Liver (tissue), 10 donors: ENCODE results near the gene PLEKHN1. TPM values are rescaled to one million over a fixed set of nuclear protein-coding genes. Genes with fewer than 3 reads are reported as not detected.

Experiments
- DNase-seq: peaks from one replicate; pipeline ENCODE4 v3.0.0-alpha.2; 2017; ENCODE audit warnings: low spot score
- H3K27ac ChIP-seq, 2 donors: one replicate each; pipeline ENCODE4 v1.7.0; 2013; ENCODE audit warnings: inconsistent platforms in 2 of 2, low read length in 2 of 2, control low read depth in 1 of 2, low read depth in 1 of 2, mild to moderate bottlenecking in 1 of 2
- H3K27me3 ChIP-seq, 4 donors: one replicate each; pipeline versions ENCODE4 v1.6.1 to v1.7.0; 2013; ENCODE audit warnings: low read length in 3 of 4, inconsistent platforms in 1 of 4, mild to moderate bottlenecking in 1 of 4, moderate library complexity in 1 of 4; ENCODE audit not compliant: control insufficient read depth in 4 of 4, insufficient read depth in 4 of 4
- H3K36me3 ChIP-seq, 4 donors: one replicate each; pipeline versions ENCODE4 v1.6.1 to v1.7.0; 2013; ENCODE audit warnings: low read length in 3 of 4, mild to moderate bottlenecking in 3 of 4, low read depth in 1 of 4, moderate library complexity in 1 of 4; ENCODE audit not compliant: control insufficient read depth in 4 of 4, insufficient read depth in 3 of 4
- H3K4me1 ChIP-seq, 4 donors: one replicate each; pipeline versions ENCODE4 v1.6.1 to v1.7.0; 2013; ENCODE audit warnings: low read length in 3 of 4, mild to moderate bottlenecking in 3 of 4, moderate library complexity in 1 of 4; ENCODE audit not compliant: control insufficient read depth in 4 of 4, insufficient read depth in 4 of 4
- H3K4me3 ChIP-seq, 3 donors: one replicate each; pipeline versions ENCODE4 v1.6.1 to v1.7.0; 2013; ENCODE audit warnings: low read length in 3 of 3, control low read depth in 1 of 3, low read depth in 1 of 3, mild to moderate bottlenecking in 1 of 3
- H3K9ac ChIP-seq, 2 donors: one replicate each; pipeline ENCODE4 v1.7.0; 2013; ENCODE audit warnings: low read length in 2 of 2, mild to moderate bottlenecking in 2 of 2, moderate library complexity in 2 of 2, control low read depth in 1 of 2, low read depth in 1 of 2
- H3K9me3 ChIP-seq, 4 donors: one replicate each; pipeline versions ENCODE4 v1.6.1 to v1.7.0; 2013; ENCODE audit warnings: low read length in 3 of 4; ENCODE audit not compliant: control insufficient read depth in 4 of 4
- ATF3 ChIP-seq: IDR thresholded peaks from 2 replicates; pipeline ENCODE4 v1.6.1; 2016; ENCODE audit warnings: antibody characterized with exemption
- CTCF ChIP-seq: fragments of 150-350 bp; IDR thresholded peaks from 2 replicates; pipeline ENCODE4 v1.5.1; 2017; ENCODE audit warnings: improper control_type of control experiment, low read depth, low read length; ENCODE audit not compliant: missing input control
- FOXA1 ChIP-seq: IDR thresholded peaks from 2 replicates; pipeline ENCODE4 v1.6.1; 2016; ENCODE audit warnings: antibody characterized with exemption
- FOXA2 ChIP-seq: IDR thresholded peaks from 2 replicates; pipeline ENCODE4 v1.6.1; 2016; ENCODE audit warnings: antibody characterized with exemption
- GABPA ChIP-seq, 2 donors: IDR thresholded peaks in 1 of 2; conservative IDR thresholded peaks in 1 of 2; 2 replicates each; pipeline ENCODE4 v1.6.1; 2016; ENCODE audit warnings: antibody characterized with exemption in 2 of 2, mild to moderate bottlenecking in 1 of 2, moderate library complexity in 1 of 2
- HNF4A ChIP-seq, 2 donors: conservative IDR thresholded peaks; 2 replicates each; pipeline ENCODE4 v1.6.1; 2016; ENCODE audit warnings: antibody characterized with exemption in 2 of 2, mild to moderate bottlenecking in 2 of 2
- HNF4G ChIP-seq: IDR thresholded peaks from 2 replicates; pipeline ENCODE4 v1.6.1; 2016; ENCODE audit warnings: antibody characterized with exemption
- MAX ChIP-seq: IDR thresholded peaks from 2 replicates; pipeline ENCODE4 v1.6.1; 2016; ENCODE audit warnings: antibody characterized with exemption
- NR2F2 ChIP-seq: IDR thresholded peaks from 2 replicates; pipeline ENCODE4 v1.6.1; 2016; ENCODE audit warnings: antibody characterized with exemption
- RAD21 ChIP-seq, 2 donors: IDR thresholded peaks; 2 replicates each; pipeline ENCODE4 v1.6.1; 2016; ENCODE audit warnings: antibody characterized with exemption in 2 of 2, mild to moderate bottlenecking in 2 of 2
- REST ChIP-seq: IDR thresholded peaks from 2 replicates; pipeline ENCODE4 v1.6.1; 2016; ENCODE audit warnings: antibody characterized with exemption, mild to moderate bottlenecking
- RXRA ChIP-seq, 2 donors: IDR thresholded peaks; 2 replicates each; pipeline ENCODE4 v1.6.1; 2017 to 2018; ENCODE audit warnings: antibody characterized with exemption in 2 of 2, mild to moderate bottlenecking in 1 of 2
- SP1 ChIP-seq: IDR thresholded peaks from 2 replicates; pipeline ENCODE4 v1.6.1; 2018; ENCODE audit warnings: antibody characterized with exemption, mild to moderate bottlenecking
- TAF1 ChIP-seq: conservative IDR thresholded peaks from 2 replicates; pipeline ENCODE4 v1.6.1; 2016; ENCODE audit warnings: antibody characterized with exemption, mild to moderate bottlenecking
- YY1 ChIP-seq: IDR thresholded peaks from 2 replicates; pipeline ENCODE4 v1.6.1; 2016; ENCODE audit warnings: antibody characterized with exemption, mild to moderate bottlenecking
- WGBS: extraction: QIAGEN DNeasy Blood & Tissue Kit; methylation state at CpG from one replicate; pipeline ENCODE4 v1.1.7; 2013; 5-methylcytosine and 5-hydroxymethylcytosine counted together
- polyA plus RNA-seq, 2 donors: library from polyadenylated mRNA; stranded (reverse) in 1 of 2; unstranded in 1 of 2; fragments of 200-250 nt in 1 of 2; fragments of >200 nt in 1 of 2; fragmentation: Nextera tagmentation in 1 of 2; extraction: Ambion mirVana in 1 of 2; gene quantifications; one replicate each; pipeline versions ENCODE4 v1.2.1 to v1.2.3, GENCODE V29; 2013 to 2015
- small RNA-seq: library from RNA; depleted of rRNA; stranded (forward); fragments of <200 nt; gene quantifications from one replicate; pipeline ENCODE3, GENCODE V24; 2014
- total RNA-seq, 2 donors: library from RNA; depleted of rRNA; stranded (reverse); fragments of >200 nt; gene quantifications; one replicate each; pipeline ENCODE4 v1.2.3, GENCODE V29; 2014
- donor health status: healthy.
- donor health status: healthy.
- donor health status: healthy.
- donor health status: healthy.
- donor health status: healthy.

PLEKHN1 gene
- total and polyA plus RNA-seq, 4 donors, result 0.17 to 0.18 TPM; not detected in 2

- no peak overlapping the region for H3K9ac ChIP-seq
- no peak overlapping the region for H3K27ac ChIP-seq
- H3K4me3 ChIP-seq, result no peak overlapping the region
- no peaks in the 10 kb centered on the region for H3K36me3 ChIP-seq
- no peaks in the 10 kb centered on the region for H3K27me3 ChIP-seq
- no peaks in the 10 kb centered on the region for H3K9me3 ChIP-seq
- peaks cover 0 to 7% (median 4%) of the 10 kb centered on the region in 4 donors for H3K4me1 ChIP-seq
- no peak for TF ChIP-seq REST
- TF ChIP-seq ATF3, result no peak
- no peak for TF ChIP-seq FOXA1
- TF ChIP-seq RAD21 (IDR thresholded peaks at IDR 0.05), result no peak
- TF ChIP-seq YY1, result no peak
- no peak for TF ChIP-seq RXRA (IDR thresholded peaks at IDR 0.05)
- no peak for TF ChIP-seq HNF4G
- no peak for TF ChIP-seq CTCF
- no peak for TF ChIP-seq TAF1
- no peak for TF ChIP-seq MAX
- no peak for TF ChIP-seq FOXA2
- no peak for TF ChIP-seq HNF4A (conservative IDR thresholded peaks at IDR 0.05)
- TF ChIP-seq NR2F2, result no peak
- TF ChIP-seq GABPA (IDR thresholded peaks at IDR 0.05 in 1 of 2, conservative IDR thresholded peaks at IDR 0.05 in 1 of 2), result no peak
- no peak for TF ChIP-seq SP1
- whole genome bisulfite sequencing, result 82% methylated on average over 31 of the region's 31 CpGs
- DNase-seq, result no peak
These were observed 58.8 kb downstream of the PLEKHN1 start for GRCh38 chr1:1024771-1025699.

Small RNA genes within 50 kb of the gene (small RNA-seq; reads per million reads assigned to genes)
- not detected for gene AL645608.3

Other genes starting within 250 kb of the PLEKHN1 start
- gene SAMD11, start 42.6 kb upstream of the PLEKHN1 start, total RNA-seq, result 1 to 10 TPM; 1.2 to 1.3 TPM
- gene SAMD11, start 42.6 kb upstream of the PLEKHN1 start, polyA plus RNA-seq, result 1 to 10 TPM in 1 of 2 donors, under 1 TPM in 1; 0.51 to 4.1 TPM
- 10 to 100 TPM; 28.7 to 34.5 TPM for gene NOC2L, start 7.2 kb upstream of the PLEKHN1 start, total RNA-seq
- 10 to 100 TPM; 17.1 to 31.3 TPM for gene NOC2L, start 7.2 kb upstream of the PLEKHN1 start, polyA plus RNA-seq
- gene KLHL17, start 5.9 kb upstream of the PLEKHN1 start, total RNA-seq, result 1 to 10 TPM in 1 of 2 donors, under 1 TPM in 1; 0.98 to 5.4 TPM
- 1 to 10 TPM; 1.2 to 3.0 TPM for gene KLHL17, start 5.9 kb upstream of the PLEKHN1 start, polyA plus RNA-seq
- gene PERM1, start 15.6 kb downstream of the PLEKHN1 start, total RNA-seq, result under 1 TPM in 1 of 2 donors, not detected in 1; under 0.01 TPM
- gene PERM1, start 15.6 kb downstream of the PLEKHN1 start, polyA plus RNA-seq, result under 1 TPM in 1 of 2 donors, not detected in 1; 0.06 TPM
- 1 to 10 TPM in 1 of 2 donors, under 1 TPM in 1; 0.93 to 1.7 TPM for gene HES4, start 33.6 kb downstream of the PLEKHN1 start, total RNA-seq
- 1 to 10 TPM; 1.7 to 1.9 TPM for gene HES4, start 33.6 kb downstream of the PLEKHN1 start, polyA plus RNA-seq
- 10 to 100 TPM in 1 of 2 donors, 1 to 10 TPM in 1; 9.3 to 30.1 TPM for gene ISG15, start 47.0 kb downstream of the PLEKHN1 start, total RNA-seq
- 10 to 100 TPM; 82.8 to 89.4 TPM for gene ISG15, start 47.0 kb downstream of the PLEKHN1 start, polyA plus RNA-seq
- gene AGRN, start 53.6 kb downstream of the PLEKHN1 start, total RNA-seq, result 10 to 100 TPM; 15.7 to 22.4 TPM
- gene AGRN, start 53.6 kb downstream of the PLEKHN1 start, polyA plus RNA-seq, result 10 to 100 TPM in 1 of 2 donors, 1 to 10 TPM in 1; 1.8 to 18.1 TPM
- under 1 TPM in 1 of 2 donors, not detected in 1; 0.14 TPM for gene RNF223, start 107.8 kb downstream of the PLEKHN1 start, total RNA-seq
- gene RNF223, start 107.8 kb downstream of the PLEKHN1 start, polyA plus RNA-seq, result not detected
- gene C1orf159, start 149.6 kb downstream of the PLEKHN1 start, total RNA-seq, result 1 to 10 TPM; 3.9 to 7.0 TPM
- gene C1orf159, start 149.6 kb downstream of the PLEKHN1 start, polyA plus RNA-seq, result 1 to 10 TPM; 4.5 to 4.8 TPM
- not detected for gene TTLL10, start 207.4 kb downstream of the PLEKHN1 start, total RNA-seq
- gene TTLL10, start 207.4 kb downstream of the PLEKHN1 start, polyA plus RNA-seq, result not detected
- under 1 TPM in 1 of 2 donors, not detected in 1; 0.19 TPM for gene TNFRSF18, start 240.1 kb downstream of the PLEKHN1 start, total RNA-seq
- under 1 TPM; 0.17 to 0.24 TPM for gene TNFRSF18, start 240.1 kb downstream of the PLEKHN1 start, polyA plus RNA-seq
- under 1 TPM in 1 of 2 donors, not detected in 1; 0.08 TPM for gene TNFRSF4, start 247.7 kb downstream of the PLEKHN1 start, total RNA-seq
- gene TNFRSF4, start 247.7 kb downstream of the PLEKHN1 start, polyA plus RNA-seq, result under 1 TPM; 0.15 to 0.35 TPM